ENCODE measurements around the gene JAKMIP3.

JAKMIP3 gene

GRCh38 chr10:132111121-132111731 is 45.5 kb downstream of the JAKMIP3 start:
- no peak for DNase-seq (ENCODE audit: low spot score)

- DNase-seq (ENCODE audit: low spot score), result no peak
Observed at GRCh38 chr10:132111871-132112341, 46.2 kb downstream of the JAKMIP3 start.

- DNase-seq (ENCODE audit: low spot score), result no peak
Observed at GRCh38 chr10:132112611-132113010, 46.9 kb downstream of the JAKMIP3 start.

- no peak for DNase-seq (ENCODE audit: low spot score)
Observed at GRCh38 chr10:132113206-132113605, 47.5 kb downstream of the JAKMIP3 start.

GRCh38 chr10:132113766-132114365 is 48.1 kb downstream of the JAKMIP3 start:
- DNase-seq (ENCODE audit: low spot score), result no peak

- no peak for DNase-seq (ENCODE audit: low spot score)
Observed at GRCh38 chr10:132114953-132115520, 49.3 kb downstream of the JAKMIP3 start.
